ENCODE measurements around the gene ESAM. TPM values are rescaled to one million over a fixed set of nuclear protein-coding genes. Genes with fewer than 3 reads are reported as not detected.

ESAM gene
- total and polyA plus RNA-seq, 4 donors: 33.2 to 182 (median 103) TPM

DNA sequence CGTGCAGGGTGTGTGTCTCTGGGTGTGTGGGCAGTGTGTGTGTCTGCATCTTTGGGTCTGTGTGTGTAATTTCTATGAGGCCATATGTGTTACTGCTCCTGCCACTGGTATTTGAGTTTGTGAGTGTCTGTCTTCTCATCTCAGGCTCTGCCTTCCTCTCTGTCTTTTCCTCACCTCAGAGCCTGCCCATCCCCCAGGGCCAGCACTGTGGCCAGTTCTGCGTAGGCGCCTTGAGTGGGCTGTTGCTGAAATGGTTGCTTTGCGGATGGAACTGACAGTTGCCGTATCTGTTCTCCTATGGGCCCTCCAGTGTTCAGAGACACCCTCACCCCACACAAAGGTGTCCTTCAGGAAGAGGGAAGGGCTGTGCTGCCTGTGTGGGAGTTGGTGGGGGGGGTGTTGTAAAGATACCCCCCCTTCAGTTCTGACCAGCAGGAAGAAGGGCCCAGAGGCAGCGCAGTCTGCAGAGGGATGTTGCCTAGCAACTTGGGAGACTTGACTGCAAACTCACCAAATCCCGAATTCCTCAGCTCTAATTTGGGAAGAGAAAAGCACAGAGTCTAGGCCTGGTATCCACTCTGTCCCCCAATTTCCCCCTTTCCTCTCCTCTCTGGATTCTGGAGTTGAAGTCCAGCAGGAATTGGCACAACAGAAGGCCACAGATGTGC, 24.3 kb downstream of the ESAM start:
- H3K36me3 ChIP-seq (ENCODE audit: control insufficient read depth in 1 of 2, insufficient read depth in 2 of 2, low read length in 1 of 2): no peaks in the 10 kb centered on the region
- H3K27ac ChIP-seq (ENCODE audit: low read depth in 1 of 2, low read length in 2 of 2): no peak overlapping the region

DNA sequence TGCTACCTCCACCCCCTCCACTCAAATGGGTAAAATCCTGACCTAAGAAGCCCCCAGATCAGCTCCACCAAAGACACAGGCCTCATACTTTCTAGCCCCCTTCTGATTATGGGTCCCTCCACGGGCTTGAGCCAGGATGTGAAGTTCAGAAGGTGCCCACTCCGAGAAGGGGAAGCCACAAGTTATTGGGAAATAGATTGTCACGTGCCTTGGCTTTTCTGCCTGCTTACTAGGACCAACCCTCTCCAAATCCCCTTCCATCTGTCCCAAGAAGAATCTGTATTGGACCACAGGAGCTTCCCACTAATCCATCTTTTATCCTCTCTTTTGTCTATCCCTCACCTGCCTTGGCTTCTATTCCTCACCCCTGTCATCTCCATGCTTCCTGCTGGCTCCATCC, 25.4 kb downstream of the ESAM start:
- H3K4me1 ChIP-seq (ENCODE audit: control insufficient read depth in 1 of 2, insufficient read depth in 2 of 2, low read length in 2 of 2): no peaks in the 10 kb centered on the region
- no peak overlapping the region for H3K27ac ChIP-seq (ENCODE audit: low read depth in 1 of 2, low read length in 2 of 2)
- H3K27me3 ChIP-seq (ENCODE audit: control insufficient read depth in 1 of 2, insufficient read depth in 2 of 2, low read length in 1 of 2): no peaks in the 10 kb centered on the region
- no peaks in the 10 kb centered on the region for H3K9me3 ChIP-seq (ENCODE audit: control insufficient read depth, low read length)
- WGBS, 2 donors: 2 to 5% methylated on average over 3 of the region's 3 CpGs
- DNase-seq: no peak
- ATAC-seq (ENCODE audit: low FRiP score): no peak
- H3K4me3 ChIP-seq (ENCODE audit: low read length in 2 of 2): no peak overlapping the region
- intact Hi-C loops (cut with DNase I): no loop called here
- H3K36me3 ChIP-seq (ENCODE audit: control insufficient read depth in 1 of 2, insufficient read depth in 2 of 2, low read length in 1 of 2): no peaks in the 10 kb centered on the region

More for the DNA sequence above, 24.3 kb downstream of the ESAM start:
- Histone ChIP-seq H3K4me3 (ENCODE audit: low read length in 2 of 2) (no peak overlapping the region), H3K4me1 (ENCODE audit: control insufficient read depth in 1 of 2, insufficient read depth in 2 of 2, low read length in 2 of 2) (no peaks in the 10 kb centered on the region), H3K27me3 (ENCODE audit: control insufficient read depth in 1 of 2, insufficient read depth in 2 of 2, low read length in 1 of 2) (no peaks in the 10 kb centered on the region), H3K9me3 (ENCODE audit: control insufficient read depth, low read length) (no peaks in the 10 kb centered on the region)
- ATAC-seq (ENCODE audit: low FRiP score) (no peak), DNase-seq (no peak)
- WGBS, 2 donors: 76 to 83% methylated on average over 7 of the region's 7 CpGs
- intact Hi-C loops (cut with DNase I): no loop called here

DNA sequence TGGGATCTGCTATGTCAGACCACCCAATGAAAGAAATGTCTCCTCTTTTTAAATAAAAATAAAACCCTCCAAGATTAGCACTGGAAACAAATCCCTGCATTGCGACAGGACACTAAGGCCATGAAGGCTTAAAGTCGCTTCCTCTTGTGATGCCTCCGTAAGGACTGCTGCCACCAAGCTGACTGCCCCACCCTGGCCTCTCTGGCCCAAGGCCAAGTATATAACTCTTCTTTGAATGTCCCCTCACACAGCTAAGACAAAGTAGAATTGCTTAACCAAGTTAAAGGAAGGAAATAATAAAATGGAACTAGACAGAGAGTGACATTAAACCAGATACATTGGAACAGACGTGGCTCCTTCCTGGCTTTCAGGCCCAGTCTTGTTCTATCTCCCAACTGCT, 29.9 kb downstream of the ESAM start:
- H3K9me3 ChIP-seq (ENCODE audit: control insufficient read depth, low read length): no peaks in the 10 kb centered on the region
- no peaks in the 10 kb centered on the region for H3K36me3 ChIP-seq (ENCODE audit: control insufficient read depth in 1 of 2, insufficient read depth in 2 of 2, low read length in 1 of 2)
- 96 to 99% methylated on average over 4 of the region's 4 CpGs for WGBS, 2 donors
- no peak overlapping the region for H3K27ac ChIP-seq (ENCODE audit: low read depth in 1 of 2, low read length in 2 of 2)
- DNase-seq (no peak), ATAC-seq (ENCODE audit: low FRiP score) (no peak)
- H3K27me3 ChIP-seq (ENCODE audit: control insufficient read depth in 1 of 2, insufficient read depth in 2 of 2, low read length in 1 of 2): no peaks in the 10 kb centered on the region
- H3K4me3 ChIP-seq (ENCODE audit: low read length in 2 of 2): no peak overlapping the region
- intact Hi-C loops (cut with DNase I): no loop called here
- no peaks in the 10 kb centered on the region for H3K4me1 ChIP-seq (ENCODE audit: control insufficient read depth in 1 of 2, insufficient read depth in 2 of 2, low read length in 2 of 2)

DNA sequence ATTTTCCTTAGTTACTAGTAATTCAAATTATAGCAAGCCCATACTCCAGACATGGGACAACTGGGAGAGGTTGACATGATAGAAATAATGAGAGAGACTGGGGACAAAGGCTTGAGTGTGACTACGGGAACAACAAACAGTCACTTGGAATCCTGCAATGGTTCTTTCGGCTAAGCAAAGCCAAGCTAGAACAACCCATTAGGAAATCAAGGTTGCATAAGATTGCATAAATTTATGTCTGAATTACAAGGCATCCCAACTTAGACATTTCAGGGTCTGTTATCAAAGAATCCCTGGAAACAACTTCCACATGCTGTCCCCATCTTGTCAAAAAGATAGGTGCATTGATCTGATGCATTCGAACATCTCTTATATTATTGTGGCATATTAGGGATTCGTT, 32.5 kb downstream of the ESAM start:
- Histone ChIP-seq H3K27me3 (ENCODE audit: control insufficient read depth in 1 of 2, insufficient read depth in 2 of 2, low read length in 1 of 2) (no peaks in the 10 kb centered on the region), H3K4me1 (ENCODE audit: control insufficient read depth in 1 of 2, insufficient read depth in 2 of 2, low read length in 2 of 2) (no peaks in the 10 kb centered on the region), H3K4me3 (ENCODE audit: low read length in 2 of 2) (no peak overlapping the region), H3K9me3 (ENCODE audit: control insufficient read depth, low read length) (no peaks in the 10 kb centered on the region), H3K36me3 (ENCODE audit: control insufficient read depth in 1 of 2, insufficient read depth in 2 of 2, low read length in 1 of 2) (no peaks in the 10 kb centered on the region), H3K27ac (ENCODE audit: low read depth in 1 of 2, low read length in 2 of 2) (no peak overlapping the region)
- DNase-seq (no peak), ATAC-seq (ENCODE audit: low FRiP score) (no peak)
- intact Hi-C loops (cut with DNase I): no loop called here
- WGBS, 2 donors: 96% methylated on average over 4 of the region's 4 CpGs

DNA sequence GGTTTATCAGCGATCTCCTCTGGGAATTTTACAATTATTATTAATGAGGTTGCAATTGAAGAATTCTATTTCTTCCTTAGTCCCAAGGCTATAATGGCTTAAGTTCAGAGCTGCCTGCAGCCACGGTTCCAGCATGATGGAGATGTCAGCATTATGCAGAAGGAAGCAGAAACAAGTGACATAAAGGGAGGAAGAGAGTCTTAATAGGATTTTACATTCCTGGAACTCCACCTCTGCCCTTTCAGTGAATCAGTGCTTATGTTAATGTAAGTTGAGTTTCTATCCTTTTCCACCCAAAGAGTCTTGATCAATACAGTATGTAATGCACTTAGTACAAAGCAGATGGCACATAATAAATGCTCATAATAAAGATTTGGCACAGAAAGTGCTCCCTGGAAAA, 34.0 kb downstream of the ESAM start:
- Histone ChIP-seq H3K27me3 (ENCODE audit: control insufficient read depth in 1 of 2, insufficient read depth in 2 of 2, low read length in 1 of 2) (no peaks in the 10 kb centered on the region), H3K4me3 (ENCODE audit: low read length in 2 of 2) (no peak overlapping the region), H3K9me3 (ENCODE audit: control insufficient read depth, low read length) (no peaks in the 10 kb centered on the region), H3K4me1 (ENCODE audit: control insufficient read depth in 1 of 2, insufficient read depth in 2 of 2, low read length in 2 of 2) (no peaks in the 10 kb centered on the region), H3K36me3 (ENCODE audit: control insufficient read depth in 1 of 2, insufficient read depth in 2 of 2, low read length in 1 of 2) (no peaks in the 10 kb centered on the region), H3K27ac (ENCODE audit: low read depth in 1 of 2, low read length in 2 of 2) (no peak overlapping the region)
- 95 to 99% methylated on average over 2 of the region's 2 CpGs for WGBS, 2 donors
- DNase-seq (no peak), ATAC-seq (ENCODE audit: low FRiP score) (no peak)
- intact Hi-C loops (cut with DNase I): no loop called here

DNA sequence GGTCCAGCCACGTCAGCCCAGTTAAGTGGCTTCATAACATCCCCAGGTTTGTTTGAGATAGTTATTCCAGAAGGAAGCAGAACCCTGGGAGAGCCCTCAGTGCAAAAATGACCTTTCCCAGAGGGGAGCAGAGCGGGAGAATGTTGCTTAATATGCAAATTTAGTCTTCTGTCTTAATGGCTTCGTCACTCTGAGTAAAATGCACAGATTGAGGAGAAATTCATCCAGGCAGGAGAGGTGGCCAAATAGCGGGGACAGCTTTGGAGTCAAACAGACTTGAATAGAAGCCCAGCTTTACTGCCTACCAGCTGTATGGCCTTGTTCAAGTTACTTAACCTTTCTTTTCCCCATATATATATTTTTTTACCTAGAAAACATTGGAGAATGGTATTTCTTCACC, 34.6 kb downstream of the ESAM start:
- no peaks in the 10 kb centered on the region for H3K9me3 ChIP-seq (ENCODE audit: control insufficient read depth, low read length)
- no peak overlapping the region for H3K4me3 ChIP-seq (ENCODE audit: low read length in 2 of 2)
- 89 to 93% methylated on average over 4 of the region's 4 CpGs for WGBS, 2 donors
- no peaks in the 10 kb centered on the region for H3K4me1 ChIP-seq (ENCODE audit: control insufficient read depth in 1 of 2, insufficient read depth in 2 of 2, low read length in 2 of 2)
- DNase-seq: no peak
- intact Hi-C loops (cut with DNase I): no loop called here
- no peak overlapping the region for H3K27ac ChIP-seq (ENCODE audit: low read depth in 1 of 2, low read length in 2 of 2)
- H3K36me3 ChIP-seq (ENCODE audit: control insufficient read depth in 1 of 2, insufficient read depth in 2 of 2, low read length in 1 of 2): no peaks in the 10 kb centered on the region
- no peak for ATAC-seq (ENCODE audit: low FRiP score)
- no peaks in the 10 kb centered on the region for H3K27me3 ChIP-seq (ENCODE audit: control insufficient read depth in 1 of 2, insufficient read depth in 2 of 2, low read length in 1 of 2)

DNA sequence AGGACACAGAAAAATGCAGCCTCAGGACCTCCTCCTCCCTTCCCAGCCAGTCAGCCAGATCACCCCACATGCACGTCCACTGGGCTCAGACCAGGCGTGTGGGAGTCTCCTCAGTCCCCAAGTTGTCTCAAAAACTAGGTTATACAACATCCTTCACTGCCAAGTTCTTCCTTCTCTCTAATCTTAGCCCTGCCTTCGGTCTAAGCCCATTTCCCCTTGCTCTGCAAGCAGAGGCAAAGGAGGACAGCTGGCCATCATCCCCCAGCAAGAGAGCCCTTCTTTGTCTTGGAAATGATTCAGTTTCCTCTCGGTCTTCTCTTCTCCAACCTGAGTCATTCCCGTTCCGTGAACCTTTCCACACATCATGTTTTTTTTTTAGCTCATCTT, 36.4 kb downstream of the ESAM start:
- Histone ChIP-seq H3K36me3 (ENCODE audit: control insufficient read depth in 1 of 2, insufficient read depth in 2 of 2, low read length in 1 of 2) (no peaks in the 10 kb centered on the region), H3K4me3 (ENCODE audit: low read length in 2 of 2) (no peak overlapping the region), H3K27me3 (ENCODE audit: control insufficient read depth in 1 of 2, insufficient read depth in 2 of 2, low read length in 1 of 2) (no peaks in the 10 kb centered on the region), H3K4me1 (ENCODE audit: control insufficient read depth in 1 of 2, insufficient read depth in 2 of 2, low read length in 2 of 2) (no peaks in the 10 kb centered on the region), H3K27ac (ENCODE audit: low read depth in 1 of 2, low read length in 2 of 2) (peak overlapping the region in 1 of 2 donors; percentile 61), H3K9me3 (ENCODE audit: control insufficient read depth, low read length) (no peaks in the 10 kb centered on the region)
- WGBS, 2 donors: 0 to 2% methylated on average over 6 of the region's 6 CpGs
- DNase-seq (no peak), ATAC-seq (ENCODE audit: low FRiP score) (no peak)
- intact Hi-C loops (cut with DNase I): no loop called here

DNA sequence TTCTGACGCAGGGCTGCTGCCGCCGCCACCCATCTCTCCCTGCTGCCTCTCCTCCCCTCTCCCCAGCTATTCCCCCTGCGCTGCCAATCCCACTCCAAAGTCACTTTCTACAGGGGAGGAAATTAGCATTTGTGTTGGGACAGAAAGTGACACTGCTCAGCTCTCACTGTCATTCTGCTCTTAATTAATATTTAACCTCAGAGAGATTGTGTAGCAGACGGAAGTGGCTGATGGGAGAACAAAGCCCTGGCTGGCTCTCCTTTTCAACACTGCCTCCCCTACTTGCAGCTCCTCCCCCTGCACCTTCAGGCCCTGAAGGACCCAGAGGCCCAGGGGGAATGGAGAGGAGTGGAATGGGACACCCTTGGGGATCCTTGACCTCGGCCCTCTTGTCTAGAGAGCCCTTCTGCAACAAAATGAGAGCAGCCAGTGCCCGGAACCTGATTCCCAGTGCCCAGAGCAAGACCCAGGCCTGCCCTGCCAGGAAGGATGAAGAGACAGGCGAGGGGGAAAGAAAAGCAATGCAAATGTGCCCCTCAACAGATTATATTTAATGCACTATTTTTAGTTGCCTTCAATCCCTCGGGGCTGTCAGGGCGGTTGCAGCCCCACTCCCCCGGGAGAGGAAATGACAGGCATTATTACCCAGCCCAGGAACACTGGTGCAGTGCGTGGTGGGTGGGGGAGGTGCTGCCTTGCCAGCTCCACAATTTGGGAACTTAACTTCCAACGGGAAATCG, 36.9 kb downstream of the ESAM start:
- Histone ChIP-seq H3K4me3 (ENCODE audit: low read length in 2 of 2) (no peak overlapping the region), H3K27me3 (ENCODE audit: control insufficient read depth in 1 of 2, insufficient read depth in 2 of 2, low read length in 1 of 2) (no peaks in the 10 kb centered on the region), H3K27ac (ENCODE audit: low read depth in 1 of 2, low read length in 2 of 2) (peak overlapping the region in 1 of 2 donors; percentile 61), H3K36me3 (ENCODE audit: control insufficient read depth in 1 of 2, insufficient read depth in 2 of 2, low read length in 1 of 2) (no peaks in the 10 kb centered on the region), H3K9me3 (ENCODE audit: control insufficient read depth, low read length) (no peaks in the 10 kb centered on the region), H3K4me1 (ENCODE audit: control insufficient read depth in 1 of 2, insufficient read depth in 2 of 2, low read length in 2 of 2) (no peaks in the 10 kb centered on the region)
- ATAC-seq (ENCODE audit: low FRiP score) (peak; percentile 70), DNase-seq (peak in 1 of 2 donors; percentile 84)
- intact Hi-C loops (cut with DNase I): no loop called here
- 31 to 32% methylated on average over 14 of the region's 14 CpGs for WGBS, 2 donors

DNA sequence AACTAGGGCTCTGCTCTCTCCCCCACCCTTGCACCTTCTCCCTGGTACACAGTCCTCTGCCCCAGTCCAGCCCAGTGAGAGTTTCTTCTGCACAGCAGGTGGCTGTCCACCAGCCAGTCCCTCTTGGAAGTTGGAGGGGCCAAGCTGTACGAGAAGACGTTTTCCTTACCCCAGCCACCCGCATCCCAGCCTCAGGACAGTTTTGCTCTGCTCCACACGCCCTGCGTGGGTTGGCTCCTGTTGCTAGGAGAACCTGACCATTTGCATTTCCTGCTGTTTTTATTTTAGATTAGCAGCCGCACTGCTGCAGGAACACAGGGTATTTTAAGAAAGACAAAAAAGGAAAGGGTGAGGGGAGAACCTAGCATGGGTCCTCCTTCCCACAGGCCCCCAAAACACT, 39.9 kb downstream of the ESAM start:
- WGBS, 2 donors: 49 to 51% methylated on average over 6 of the region's 6 CpGs
- Histone ChIP-seq H3K4me3 (ENCODE audit: low read length in 2 of 2) (no peak overlapping the region), H3K36me3 (ENCODE audit: control insufficient read depth in 1 of 2, insufficient read depth in 2 of 2, low read length in 1 of 2) (no peaks in the 10 kb centered on the region), H3K27ac (ENCODE audit: low read depth in 1 of 2, low read length in 2 of 2) (no peak overlapping the region), H3K4me1 (ENCODE audit: control insufficient read depth in 1 of 2, insufficient read depth in 2 of 2, low read length in 2 of 2) (no peaks in the 10 kb centered on the region), H3K9me3 (ENCODE audit: control insufficient read depth, low read length) (no peaks in the 10 kb centered on the region), H3K27me3 (ENCODE audit: control insufficient read depth in 1 of 2, insufficient read depth in 2 of 2, low read length in 1 of 2) (no peaks in the 10 kb centered on the region)
- no peak for DNase-seq
- intact Hi-C loops (cut with DNase I): no loop called here
- ATAC-seq (ENCODE audit: low FRiP score): no peak
